HG03108 (cell line): ENCODE results near the gene SLC1A7.

Source experiments
- ATAC-seq: cut with Tn5 transposase; IDR thresholded peaks from one replicate; pipeline ENCODE4 v1.9.1; 2021; ENCODE audit warnings: moderate library complexity; ENCODE audit not compliant: unreplicated experiment

SLC1A7 gene

DNA sequence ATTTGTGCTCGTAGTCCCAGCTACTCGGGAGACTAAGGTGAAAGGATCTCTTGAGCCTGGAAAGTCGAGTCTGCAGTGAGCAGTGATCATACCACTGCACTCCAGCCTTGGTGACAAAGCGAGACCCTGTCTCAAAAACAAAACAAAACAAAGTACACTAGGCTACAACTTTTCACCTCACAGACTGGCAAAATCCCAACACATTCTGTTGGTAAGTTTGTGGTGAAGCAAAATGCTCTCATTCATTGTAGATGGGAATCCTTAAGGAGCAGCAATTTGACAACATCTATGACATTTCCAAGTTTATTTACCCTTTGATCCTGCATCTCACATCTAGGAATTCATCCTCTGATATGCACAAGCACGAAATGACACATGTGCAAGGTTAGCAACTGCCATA, 20.2 kb upstream of the SLC1A7 start:
- no peak for ATAC-seq

DNA sequence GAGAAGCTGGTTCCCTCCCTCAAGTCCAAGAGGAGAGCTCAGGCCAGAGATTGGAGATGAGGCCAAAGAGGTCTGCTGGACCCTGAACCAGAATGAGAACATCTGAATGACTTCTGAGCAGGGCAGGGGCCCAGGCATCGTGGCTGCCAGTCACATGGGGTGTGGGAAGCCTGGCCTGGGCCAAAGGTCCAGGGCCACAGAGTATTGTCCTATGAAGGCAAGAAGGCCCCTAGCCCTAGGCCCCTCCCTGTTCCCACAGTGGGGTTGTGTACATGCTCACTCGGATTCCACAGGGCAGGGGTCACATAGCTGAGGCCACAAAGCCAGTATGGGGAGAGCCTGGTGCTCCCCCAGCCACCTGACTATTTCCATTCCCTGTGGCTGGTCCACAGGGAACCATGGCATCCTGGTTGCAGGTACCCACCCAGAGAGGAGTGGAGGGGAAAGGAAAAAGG, 18.5 kb upstream of the SLC1A7 start:
- ATAC-seq, result no peak

DNA sequence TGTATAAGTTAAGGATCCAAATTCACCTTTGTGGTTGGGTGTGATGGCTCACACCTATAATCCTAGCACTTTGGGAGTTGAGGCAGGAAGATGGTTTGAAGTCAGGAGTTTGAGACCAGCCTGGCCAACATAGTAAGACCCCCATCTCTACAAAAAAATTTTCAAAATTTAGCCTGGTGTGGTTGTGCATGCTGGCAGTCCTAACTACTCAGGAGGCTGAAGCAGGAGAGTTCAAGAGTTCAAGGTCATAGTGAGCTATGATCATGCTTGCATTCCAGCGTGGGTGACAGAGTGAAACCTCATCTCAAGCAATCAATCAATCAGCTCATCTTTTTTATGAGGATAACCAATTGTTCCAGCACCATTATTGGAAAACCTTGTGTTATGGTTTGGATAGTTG, 16.5 kb upstream of the SLC1A7 start:
- no peak for ATAC-seq

DNA sequence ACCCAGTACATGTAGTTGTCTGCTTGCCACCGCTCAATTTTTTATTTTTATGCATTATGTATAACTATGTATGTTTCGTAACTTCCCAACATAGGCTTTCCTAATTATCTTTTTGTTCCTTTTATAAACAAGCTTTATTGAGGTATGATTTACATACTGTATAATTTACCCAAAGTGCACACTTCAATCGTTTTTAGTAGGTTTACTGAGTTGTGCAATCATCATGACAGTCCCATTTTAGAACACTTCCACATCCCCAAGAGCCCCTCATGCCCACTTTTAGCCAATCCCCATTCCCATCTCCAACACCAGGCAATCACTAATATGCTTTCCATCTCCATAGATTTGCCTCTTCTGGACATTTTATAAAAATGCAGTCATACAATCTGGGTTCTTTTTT, 14.3 kb upstream of the SLC1A7 start:
- no peak for ATAC-seq

DNA sequence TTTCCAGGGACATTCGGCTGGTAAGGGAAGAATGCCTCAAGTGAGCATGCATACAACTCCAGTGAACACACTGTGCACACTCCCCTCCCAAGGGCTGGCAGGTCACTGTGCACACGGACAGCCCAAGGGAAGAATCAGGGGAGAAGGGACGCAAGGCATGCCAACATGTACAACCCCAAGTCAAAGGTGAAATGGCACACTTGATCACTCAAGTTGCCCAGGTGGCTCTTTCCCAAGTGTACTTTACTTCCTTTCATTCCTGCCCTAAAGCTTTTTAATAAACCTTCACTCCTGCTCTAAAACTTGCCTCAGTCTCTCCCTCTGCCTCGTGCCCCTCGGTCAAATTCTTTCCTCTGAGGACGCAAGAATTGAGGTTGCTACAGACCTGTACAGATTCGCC, 13.5 kb upstream of the SLC1A7 start:
- no peak for ATAC-seq

DNA sequence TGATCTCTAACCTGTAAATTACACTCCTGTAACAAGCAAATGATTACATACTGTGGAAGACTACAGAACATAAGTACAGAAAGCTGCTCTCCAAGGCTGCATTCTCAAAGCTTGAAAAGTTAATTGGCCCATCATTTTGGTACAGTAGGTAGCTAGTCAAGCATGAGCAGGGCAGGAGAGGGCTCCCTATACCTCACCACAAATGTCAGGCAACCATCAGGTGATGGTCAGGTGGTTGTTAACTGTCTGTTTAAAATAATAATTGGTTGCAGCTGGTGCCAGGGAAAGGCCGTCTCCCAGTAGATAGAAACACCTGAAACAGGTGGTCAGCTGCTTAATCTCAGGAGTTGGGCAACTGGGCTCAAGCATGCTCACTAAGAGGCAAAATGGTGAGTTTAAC, 13.1 kb upstream of the SLC1A7 start:
- no peak for ATAC-seq

DNA sequence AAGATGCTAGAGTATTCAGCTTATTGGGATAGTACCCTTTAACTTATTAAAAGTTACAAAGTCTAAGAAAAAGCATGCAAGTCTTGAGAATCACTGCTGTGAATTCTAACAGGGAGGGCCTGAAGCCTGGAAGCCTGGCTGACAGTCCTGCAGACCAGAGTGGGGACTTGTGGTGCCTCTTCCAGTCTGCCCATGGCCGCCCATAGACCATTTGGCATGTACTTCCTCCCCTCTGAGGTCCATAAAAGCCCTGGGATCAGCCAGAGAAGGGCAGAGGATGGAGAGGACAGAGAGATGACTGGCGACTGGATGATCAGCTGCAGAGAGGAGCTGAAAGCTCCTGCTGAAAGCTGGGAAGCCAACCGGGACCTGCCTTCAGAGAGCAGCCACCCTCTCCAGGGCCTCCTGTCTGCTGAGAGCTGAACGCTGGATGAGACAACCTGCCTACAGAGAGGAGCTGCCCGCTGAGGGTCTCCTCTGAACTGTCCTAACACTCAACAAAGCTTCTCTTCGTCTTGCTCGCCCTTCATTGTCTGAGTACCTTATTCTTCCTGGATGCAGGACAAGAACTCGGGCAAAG, 12.5 kb upstream of the SLC1A7 start:
- ATAC-seq, result no peak

DNA sequence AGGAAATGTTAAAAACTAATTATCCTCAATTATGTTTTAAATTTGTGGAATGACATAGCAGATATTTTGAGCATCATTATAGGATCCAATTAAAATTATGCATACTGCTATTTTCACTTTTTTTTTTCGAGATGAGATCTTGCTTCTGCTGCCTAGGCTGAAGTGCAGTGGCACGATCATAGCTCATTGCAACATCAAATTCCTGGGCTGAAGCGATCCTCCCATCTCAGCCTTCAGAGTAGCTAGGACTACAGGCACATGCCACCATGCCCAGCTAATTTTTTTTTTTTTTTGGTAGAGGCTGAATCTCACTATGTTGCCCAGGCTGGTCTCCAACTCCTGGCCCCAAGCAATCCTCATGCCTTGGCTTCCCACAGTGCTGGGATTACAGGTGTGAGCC, 11.3 kb upstream of the SLC1A7 start:
- no peak for ATAC-seq

DNA sequence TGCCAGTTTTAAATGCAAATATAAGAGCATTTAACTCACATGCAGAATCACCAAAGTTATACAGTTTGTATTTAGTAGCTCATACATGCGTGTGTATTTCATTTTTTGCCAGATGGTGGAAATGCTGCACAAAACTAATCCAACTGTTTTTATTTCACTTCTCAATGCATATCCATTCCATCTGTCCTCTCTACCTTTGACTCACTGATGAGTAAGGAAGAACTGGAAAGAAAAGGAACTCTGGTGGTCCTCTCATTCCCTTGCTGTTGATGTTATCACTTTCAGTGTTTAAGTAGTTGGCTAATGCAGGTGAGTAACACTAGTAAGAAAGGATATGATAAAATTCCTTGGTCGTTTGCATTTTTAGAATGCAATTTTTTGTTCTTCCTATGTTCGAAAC, 5.7 kb upstream of the SLC1A7 start:
- ATAC-seq, result no peak

DNA sequence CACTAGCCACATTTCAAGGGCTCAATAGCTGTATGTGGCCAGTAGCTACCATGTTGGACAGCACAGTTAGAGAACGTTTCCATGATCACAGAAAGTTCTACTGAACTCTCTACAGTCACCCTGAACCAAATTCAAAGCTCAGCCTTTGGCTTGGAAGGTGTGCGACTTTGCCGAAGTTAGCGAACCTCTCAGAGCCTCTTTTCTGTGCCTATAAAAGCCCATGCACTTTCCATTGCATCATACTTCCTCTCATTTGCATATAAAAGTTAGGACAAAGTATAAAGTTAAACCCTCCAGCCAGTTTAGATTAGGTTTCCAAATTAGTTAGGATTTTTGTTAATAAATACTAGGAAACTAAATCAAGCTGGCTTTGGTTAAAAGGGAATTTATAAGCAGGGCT, 4.7 kb upstream of the SLC1A7 start:
- no peak for ATAC-seq

DNA sequence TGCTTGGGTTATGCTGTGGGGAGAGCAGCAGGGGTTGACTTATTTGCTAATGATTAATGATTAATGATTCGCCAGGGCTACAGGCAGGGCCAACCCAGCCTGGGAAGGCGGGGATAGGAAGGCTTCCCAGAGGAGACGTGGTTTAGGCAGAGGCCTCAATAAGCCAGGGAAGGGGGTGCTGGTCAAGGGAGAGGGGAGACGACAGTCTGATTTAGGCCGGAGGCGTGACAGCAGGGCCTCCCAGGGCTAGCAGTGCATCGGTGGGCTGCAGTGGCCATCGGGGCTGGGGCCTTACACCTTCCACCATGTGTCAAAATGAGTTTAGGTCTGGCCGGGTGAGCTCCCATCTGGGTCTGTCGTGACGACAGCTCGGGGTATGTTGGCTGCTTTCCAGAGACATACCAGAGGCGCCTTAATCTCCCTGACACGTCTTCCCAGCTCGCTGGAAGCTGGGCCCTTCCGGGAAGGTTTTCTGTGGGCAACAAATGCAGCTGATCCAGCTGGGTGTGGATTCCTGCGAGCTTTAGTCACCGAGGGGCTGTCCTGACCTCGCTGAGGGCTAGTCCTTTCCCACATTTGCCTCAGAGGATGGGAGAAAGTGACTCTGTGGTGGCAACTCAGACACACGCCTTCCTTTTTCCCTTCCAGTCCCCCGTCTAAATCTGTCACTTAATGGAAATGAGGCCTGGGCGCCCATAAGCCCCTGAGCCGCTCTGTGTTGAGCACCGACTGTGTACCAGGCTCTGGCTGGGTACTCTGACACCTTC, 3.7 kb upstream of the SLC1A7 start:
- ATAC-seq, result no peak

DNA sequence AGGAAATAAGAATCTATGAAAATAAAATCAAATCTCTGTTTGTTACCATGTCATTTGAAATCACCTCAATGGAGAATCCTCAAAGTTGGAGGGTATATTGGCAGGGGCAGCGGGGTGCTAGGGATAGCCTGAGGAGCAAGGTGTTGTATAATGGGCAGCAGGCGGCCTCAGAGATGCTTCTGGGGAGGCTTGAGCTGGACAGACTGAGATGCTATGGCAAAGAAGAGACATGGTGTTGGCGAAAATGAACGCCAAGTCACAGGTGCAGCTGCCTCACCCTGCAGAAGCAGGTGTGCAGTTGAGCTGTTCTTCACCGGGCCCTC, 3.1 kb upstream of the SLC1A7 start:
- no peak for ATAC-seq

DNA sequence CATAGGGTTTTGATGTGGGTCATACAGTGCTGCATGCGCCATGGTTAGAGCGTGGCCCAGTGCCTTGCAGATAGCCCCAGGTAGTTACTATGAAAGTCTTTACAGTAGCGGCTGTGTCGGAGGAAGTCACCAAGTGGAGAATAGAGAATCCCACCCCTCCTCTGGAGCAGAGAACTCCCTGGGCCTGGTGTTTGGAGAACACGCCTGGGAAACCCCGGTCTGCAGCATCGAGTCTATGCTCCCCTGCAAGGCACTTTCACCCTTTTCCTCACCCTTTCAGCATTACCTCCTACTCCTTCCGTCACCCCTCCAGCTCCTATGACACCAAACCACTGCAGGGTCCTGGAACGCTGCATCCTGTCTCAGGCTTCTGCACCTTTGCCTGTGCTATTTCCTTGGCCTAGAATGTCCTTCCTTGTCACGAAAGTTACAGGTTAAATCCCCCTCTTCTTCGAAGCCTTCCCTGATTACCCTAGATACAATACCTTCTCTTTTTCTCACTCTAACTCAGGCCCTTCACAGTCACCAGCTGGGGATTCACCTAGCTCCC, 2.7 kb upstream of the SLC1A7 start:
- ATAC-seq, result no peak

DNA sequence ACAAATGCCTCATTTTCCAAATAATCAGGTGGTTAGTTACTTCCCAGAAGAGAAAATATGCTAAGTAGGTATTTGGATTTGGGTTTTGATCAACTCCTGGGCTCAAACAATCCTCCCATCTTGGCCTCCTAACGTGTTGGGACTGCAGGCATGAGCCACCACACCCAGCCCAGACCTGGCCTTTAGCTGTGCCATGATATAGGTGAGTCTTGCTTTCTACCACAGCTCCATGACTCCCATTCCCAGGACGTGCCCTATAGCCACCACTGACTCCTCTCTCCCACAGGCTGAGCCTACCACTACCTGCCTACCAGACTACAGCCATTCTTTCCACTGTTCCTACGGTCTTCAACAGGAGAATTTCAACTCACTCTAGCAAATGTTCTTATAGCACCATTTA, 1.8 kb upstream of the SLC1A7 start:
- ATAC-seq, result no peak

DNA sequence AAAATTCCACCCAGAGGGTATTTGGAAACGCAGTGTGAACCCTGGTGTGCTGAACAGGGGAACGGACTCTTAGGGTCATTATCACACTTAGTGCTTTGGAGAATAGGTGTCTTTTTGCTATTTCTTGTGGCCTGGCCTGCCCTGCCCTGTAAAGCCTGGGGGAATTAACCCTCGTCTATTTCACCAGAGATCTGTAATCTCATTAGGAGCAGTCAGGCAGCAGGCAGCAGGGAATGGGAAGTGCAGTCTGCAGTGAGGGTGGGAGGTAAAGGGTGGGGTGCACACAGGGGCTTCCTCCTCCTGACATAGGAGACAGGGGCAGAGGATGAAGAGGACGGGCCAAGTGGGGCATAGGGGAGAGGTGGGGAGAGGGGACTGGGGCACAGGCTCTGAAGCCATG, 1.1 kb upstream of the SLC1A7 start:
- ATAC-seq, result no peak

DNA sequence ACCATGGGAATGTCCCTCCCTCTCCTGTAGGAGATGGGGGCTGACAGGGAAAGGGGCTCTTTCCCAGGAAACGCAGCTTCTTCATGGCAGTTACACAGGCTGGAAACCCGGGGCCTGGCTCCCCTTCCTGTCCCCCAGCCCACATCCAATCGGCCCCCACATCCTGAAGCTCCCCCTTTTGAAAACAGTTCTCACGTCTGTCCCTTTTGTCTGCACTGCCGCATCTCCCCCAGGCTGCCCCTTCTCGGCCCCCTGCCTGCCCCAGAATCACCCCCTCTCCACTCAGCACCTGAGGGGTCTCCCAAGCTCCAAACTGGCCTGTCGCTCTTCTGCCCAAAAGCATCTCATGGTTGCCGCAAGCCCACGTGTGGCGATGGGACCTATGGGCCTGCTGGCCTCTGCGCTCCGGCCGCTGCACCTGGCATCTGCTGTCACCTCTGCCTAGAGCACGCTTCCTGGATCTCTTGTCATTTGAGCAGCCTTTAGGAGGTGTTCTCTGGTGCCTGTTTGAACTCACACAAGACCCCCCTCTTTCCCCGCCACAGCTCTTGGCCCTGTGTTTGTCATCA, 867 bp downstream of the SLC1A7 start:
- no peak for ATAC-seq

DNA sequence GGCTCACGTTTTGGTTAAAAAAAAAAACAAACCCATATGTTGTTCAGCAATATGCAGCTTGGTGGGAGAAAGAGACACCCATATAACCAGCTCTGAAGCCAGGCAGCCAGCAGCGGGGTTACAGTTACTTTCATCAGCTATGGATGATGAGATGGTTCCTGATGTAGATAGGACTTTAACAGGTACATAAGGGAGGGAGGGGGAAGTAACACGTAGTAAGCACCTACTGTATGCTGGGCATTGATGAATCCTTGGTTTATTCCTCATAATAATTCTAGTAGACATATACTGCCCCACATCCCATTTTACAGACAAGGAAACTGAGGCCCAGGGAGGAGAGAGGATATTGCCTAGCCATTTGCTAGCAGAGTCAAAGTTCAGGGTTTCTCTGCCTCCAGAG, 2.0 kb downstream of the SLC1A7 start:
- ATAC-seq, result no peak

DNA sequence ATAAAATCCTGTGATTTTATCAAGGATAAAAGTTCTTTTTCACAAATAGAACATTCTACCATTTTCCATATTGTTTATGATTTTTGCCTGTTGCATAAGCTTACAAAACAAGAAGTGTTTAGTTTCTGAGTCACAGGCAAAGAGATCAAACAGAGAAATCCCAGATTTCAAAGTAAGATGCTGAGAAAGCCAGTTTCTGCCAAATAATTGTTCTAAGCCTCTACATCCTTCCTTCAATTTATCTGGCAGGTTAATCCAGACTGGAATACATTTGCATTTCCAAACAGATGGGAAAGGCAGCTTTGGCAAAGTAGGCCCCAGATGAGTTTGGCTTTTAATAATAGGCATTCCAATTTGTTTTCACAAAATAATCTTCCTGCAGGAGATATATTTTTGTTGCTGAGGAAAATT, 2.5 kb downstream of the SLC1A7 start:
- ATAC-seq, result no peak

DNA sequence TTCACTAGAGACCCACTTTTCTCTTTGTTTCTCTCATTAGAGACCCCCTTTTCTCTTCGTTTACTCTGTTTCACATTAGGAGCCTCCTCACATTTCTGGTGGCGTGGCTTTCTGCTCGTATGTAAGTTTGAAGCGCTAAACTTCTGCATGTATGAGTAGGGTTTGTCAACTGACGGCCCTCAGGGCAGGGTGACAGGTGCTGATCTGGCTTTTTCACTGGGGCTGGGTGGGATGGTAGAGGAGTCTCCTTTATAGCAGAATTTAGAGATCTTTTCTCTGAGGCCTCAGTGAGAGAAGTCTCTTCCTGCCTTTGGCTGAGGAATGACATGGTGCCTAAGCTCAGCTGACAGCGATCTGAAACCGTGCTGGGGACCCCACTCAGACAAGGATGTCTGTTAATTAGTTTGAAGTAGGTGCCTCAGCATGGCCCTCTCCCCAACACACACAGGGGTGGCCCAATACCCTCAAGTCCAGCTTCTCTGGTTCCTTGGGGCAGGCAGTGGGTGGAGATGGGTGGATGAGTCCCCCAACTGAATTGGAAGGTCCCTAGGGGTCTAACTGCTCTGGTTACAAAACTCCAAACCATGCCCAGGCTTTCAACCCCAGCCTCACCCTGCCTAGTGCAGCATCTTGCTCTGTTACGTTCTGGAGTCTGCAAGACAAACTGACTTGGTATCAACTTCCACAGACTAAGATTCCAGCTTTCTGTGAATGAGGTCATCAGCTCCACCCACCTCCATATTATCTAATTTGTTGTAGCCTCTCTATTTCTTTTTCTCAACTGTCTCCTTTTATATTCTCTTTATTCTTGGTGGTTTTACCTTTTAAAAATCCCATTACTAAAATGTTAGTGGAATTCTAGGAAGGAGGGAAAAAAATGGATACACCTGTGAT, 3.2 kb downstream of the SLC1A7 start:
- no peak for ATAC-seq

DNA sequence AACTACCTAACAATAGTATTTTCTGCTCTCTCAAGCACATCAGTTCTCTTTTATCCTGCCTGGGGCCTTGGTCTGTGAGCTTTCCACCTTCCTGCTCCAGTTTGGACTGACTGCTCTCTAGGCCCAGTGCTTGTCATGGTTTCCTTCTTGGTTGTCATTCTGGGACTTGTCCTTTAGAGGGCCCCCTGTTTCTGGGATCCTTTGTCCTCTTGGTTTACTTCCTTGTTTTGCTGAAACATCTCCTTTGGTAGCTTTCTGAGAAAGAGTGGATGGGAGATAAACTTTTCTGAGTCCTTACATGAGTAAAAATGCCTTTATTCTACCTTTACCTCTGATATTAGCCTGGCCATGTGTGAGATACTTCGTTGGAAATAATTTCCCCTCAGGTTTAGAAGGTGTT, 4.7 kb downstream of the SLC1A7 start:
- no peak for ATAC-seq

DNA sequence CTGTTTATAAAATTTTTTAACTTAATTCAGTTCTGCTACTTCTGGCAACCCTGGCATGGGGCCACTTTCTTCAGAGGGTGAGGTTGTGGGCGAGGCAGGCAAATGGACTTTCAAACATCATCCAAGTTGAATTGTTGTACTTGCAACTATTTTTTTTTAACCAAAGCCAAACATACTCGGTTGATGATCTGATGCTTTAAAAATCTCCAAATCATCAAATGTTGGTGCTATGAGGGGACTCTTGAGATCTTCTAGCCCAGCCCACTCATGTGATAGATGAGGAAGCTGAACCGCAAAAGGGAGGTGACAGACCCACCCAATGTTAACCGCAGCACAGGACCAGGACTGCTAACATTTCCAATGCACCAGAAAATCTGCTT, 6.7 kb downstream of the SLC1A7 start:
- ATAC-seq, result no peak
